GM23338 (cell line): ENCODE results near the gene SOX12. TPM values are rescaled to one million over a fixed set of nuclear protein-coding genes. Genes with fewer than 3 reads are reported as not detected.

Experiments
- ATAC-seq: fragments of 200-7000 bp; cut with Tn5 transposase; 3 replicates; pipeline ENCODE4 v1.9.1; 2020
- DNase-seq: peaks from one replicate; pipeline ENCODE4 v3.0.0-alpha.2; 2015; ENCODE audit warnings: low spot score
- H2AFZ ChIP-seq: fragments of 200-600 bp; sonication (generic); 2 replicates; pipeline ENCODE4 v1.8.0; 2016; ENCODE audit warnings: antibody characterized with exemption, mild to moderate bottlenecking, moderate library complexity
- H3F3A ChIP-seq: fragments of 200-600 bp; sonication (generic); replicated peaks from 2 replicates; pipeline ENCODE4 v1.8.0; 2017; ENCODE audit warnings: antibody characterized with exemption, mixed run types, low read depth
- H3K27ac ChIP-seq: fragments of 200-600 bp; sonication (generic); 2 replicates; pipeline ENCODE4 v1.6.1; 2016; ENCODE audit warnings: low read depth
- H3K27me3 ChIP-seq: fragments of 200-600 bp; sonication (generic); 2 replicates; pipeline ENCODE4 v1.8.0; 2016; ENCODE audit warnings: mild to moderate bottlenecking, mixed run types, moderate library complexity; ENCODE audit not compliant: insufficient read depth
- H3K36me3 ChIP-seq: fragments of 200-600 bp; sonication (generic); 2 replicates; pipeline ENCODE4 v1.8.0; 2016; ENCODE audit warnings: mild to moderate bottlenecking; ENCODE audit not compliant: insufficient read depth
- H3K4me1 ChIP-seq: fragments of 200-600 bp; sonication (generic); 2 replicates; pipeline ENCODE4 v1.8.0; 2016; ENCODE audit warnings: mild to moderate bottlenecking, moderate library complexity; ENCODE audit not compliant: insufficient read depth
- H3K4me2 ChIP-seq: fragments of 200-600 bp; sonication (generic); 2 replicates; pipeline ENCODE4 v1.7.1; 2017; ENCODE audit warnings: mixed run types
- H3K4me3 ChIP-seq: fragments of 200-600 bp; sonication (generic); 2 replicates; pipeline ENCODE4 v1.6.1; 2016; ENCODE audit warnings: mixed run types
- H3K79me2 ChIP-seq: fragments of 200-600 bp; sonication (generic); replicated peaks from 2 replicates; pipeline ENCODE4 v1.8.0; 2017; ENCODE audit warnings: mild to moderate bottlenecking; ENCODE audit not compliant: insufficient read depth
- H3K9me2 ChIP-seq: fragments of 200-600 bp; sonication (generic); 2 replicates; pipeline ENCODE4 v1.8.0; 2017; ENCODE audit not compliant: insufficient read depth
- H4K20me1 ChIP-seq: fragments of 200-600 bp; sonication (generic); replicated peaks from 2 replicates; pipeline ENCODE4 v1.8.0; 2017; ENCODE audit warnings: mild to moderate bottlenecking; ENCODE audit not compliant: insufficient read depth
- H3K27ac Mint-ChIP-seq: 2 replicates; pipeline ENCODE4 v1.8.0; 2020; ENCODE audit warnings: inconsistent platforms, mild to moderate bottlenecking, moderate library complexity, mixed read lengths
- H3K27me3 Mint-ChIP-seq: 3 replicates; pipeline ENCODE4 v1.8.0; 2022; ENCODE audit warnings: low read depth, mild to moderate bottlenecking, moderate library complexity, mixed read lengths, inconsistent platforms; ENCODE audit not compliant: insufficient read depth, poor library complexity
- H3K36me3 Mint-ChIP-seq: 3 replicates; pipeline ENCODE4 v1.8.0; 2021; ENCODE audit warnings: low read depth, mild to moderate bottlenecking, inconsistent platforms, moderate library complexity, mixed read lengths
- H3K4me1 Mint-ChIP-seq: 3 replicates; pipeline ENCODE4 v1.8.0; 2020; ENCODE audit warnings: mild to moderate bottlenecking, inconsistent platforms, mixed read lengths
- H3K4me3 Mint-ChIP-seq: 3 replicates; pipeline ENCODE4 v1.8.0; 2021; ENCODE audit warnings: moderate library complexity, mild to moderate bottlenecking, inconsistent platforms, mixed read lengths
- H3K9me3 Mint-ChIP-seq: 3 replicates; pipeline ENCODE4 v1.8.0; 2020; ENCODE audit warnings: moderate library complexity, mild to moderate bottlenecking, inconsistent platforms, mixed read lengths
- CREB1 ChIP-seq: fragments of 250-450 bp; sonication (Bioruptor Pico); IDR thresholded peaks from 2 replicates; pipeline ENCODE4 v1.5.0; 2020; ENCODE audit warnings: low read depth, mild to moderate bottlenecking, moderate library complexity
- CTCF ChIP-seq, 2 experiments: fragments of 200-600 bp in 1 of 2; sonication (generic) in 1 of 2; conservative IDR thresholded peaks; 2 replicates each; pipeline versions ENCODE4 v1.5.1 to v1.6.1; 2016 to 2017; ENCODE audit warnings: antibody characterized with exemption in 2 of 2, low read depth in 2 of 2, mild to moderate bottlenecking in 2 of 2, moderate library complexity in 1 of 2
- EZH2 ChIP-seq: fragments of 200-600 bp; sonication (generic); IDR thresholded peaks from one replicate; pipeline ENCODE4 v1.8.0; 2017; ENCODE audit warnings: antibody characterized with exemption, mild to moderate bottlenecking, low read depth; ENCODE audit not compliant: unreplicated experiment
- EZH2phosphoT487 ChIP-seq: fragments of 200-600 bp; sonication (generic); IDR thresholded peaks from one replicate; pipeline ENCODE4 v1.8.1; 2018; ENCODE audit warnings: antibody characterized with exemption; ENCODE audit not compliant: unreplicated experiment
- JUNB ChIP-seq: IDR thresholded peaks from one replicate; pipeline ENCODE4 v1.6.1; 2016; ENCODE audit warnings: antibody characterized with exemption; ENCODE audit not compliant: unreplicated experiment
- NANOG ChIP-seq: IDR thresholded peaks from 2 replicates; pipeline ENCODE4 v1.6.1; 2016; ENCODE audit warnings: antibody characterized with exemption, borderline replicate concordance
- POLR2AphosphoS5 ChIP-seq: IDR thresholded peaks from 2 replicates; pipeline ENCODE4 v1.6.1; 2016; ENCODE audit warnings: antibody characterized with exemption, low read depth
- REST ChIP-seq: IDR thresholded peaks from one replicate; pipeline ENCODE4 v1.6.1; 2018; ENCODE audit warnings: antibody characterized with exemption; ENCODE audit not compliant: unreplicated experiment
- STAT1 ChIP-seq: IDR thresholded peaks from one replicate; pipeline ENCODE4 v1.6.1; 2016; ENCODE audit warnings: antibody characterized with exemption; ENCODE audit not compliant: unreplicated experiment
- ZNF114 ChIP-seq: fragments of 250-450 bp; sonication (Bioruptor Pico); IDR thresholded peaks from 2 replicates; pipeline ENCODE4 v1.5.0; 2020; ENCODE audit warnings: mild to moderate bottlenecking, moderate library complexity
- ZNF331 ChIP-seq: fragments of 250-450 bp; sonication (Bioruptor Pico); IDR thresholded peaks from 2 replicates; pipeline ENCODE4 v1.5.0; 2020; ENCODE audit warnings: low read depth, mild to moderate bottlenecking, moderate library complexity
- polyA plus RNA-seq: library from polyadenylated mRNA; unstranded; fragments of >200 nt; fragmentation: Nextera tagmentation; extraction: Ambion mirVana; gene quantifications from 2 replicates; pipeline ENCODE4 v1.2.1, GENCODE V29; 2016
- total RNA-seq: library from RNA; depleted of rRNA; stranded (reverse); fragments of >200 nt; shearing (Covaris generic); gene quantifications from 2 replicates; pipeline ENCODE4 v1.2.3, GENCODE V29; 2014
- TF ChIP-seq, protein P1 (sequence below): IDR thresholded peaks from 2 replicates; pipeline ENCODE4 v1.6.1; 2016; ENCODE audit warnings: antibody characterized with exemption

SOX12 gene
- total and polyA plus RNA-seq, 2 experiments from 2014 or later, result 14.1 to 32.0 TPM

DNA sequence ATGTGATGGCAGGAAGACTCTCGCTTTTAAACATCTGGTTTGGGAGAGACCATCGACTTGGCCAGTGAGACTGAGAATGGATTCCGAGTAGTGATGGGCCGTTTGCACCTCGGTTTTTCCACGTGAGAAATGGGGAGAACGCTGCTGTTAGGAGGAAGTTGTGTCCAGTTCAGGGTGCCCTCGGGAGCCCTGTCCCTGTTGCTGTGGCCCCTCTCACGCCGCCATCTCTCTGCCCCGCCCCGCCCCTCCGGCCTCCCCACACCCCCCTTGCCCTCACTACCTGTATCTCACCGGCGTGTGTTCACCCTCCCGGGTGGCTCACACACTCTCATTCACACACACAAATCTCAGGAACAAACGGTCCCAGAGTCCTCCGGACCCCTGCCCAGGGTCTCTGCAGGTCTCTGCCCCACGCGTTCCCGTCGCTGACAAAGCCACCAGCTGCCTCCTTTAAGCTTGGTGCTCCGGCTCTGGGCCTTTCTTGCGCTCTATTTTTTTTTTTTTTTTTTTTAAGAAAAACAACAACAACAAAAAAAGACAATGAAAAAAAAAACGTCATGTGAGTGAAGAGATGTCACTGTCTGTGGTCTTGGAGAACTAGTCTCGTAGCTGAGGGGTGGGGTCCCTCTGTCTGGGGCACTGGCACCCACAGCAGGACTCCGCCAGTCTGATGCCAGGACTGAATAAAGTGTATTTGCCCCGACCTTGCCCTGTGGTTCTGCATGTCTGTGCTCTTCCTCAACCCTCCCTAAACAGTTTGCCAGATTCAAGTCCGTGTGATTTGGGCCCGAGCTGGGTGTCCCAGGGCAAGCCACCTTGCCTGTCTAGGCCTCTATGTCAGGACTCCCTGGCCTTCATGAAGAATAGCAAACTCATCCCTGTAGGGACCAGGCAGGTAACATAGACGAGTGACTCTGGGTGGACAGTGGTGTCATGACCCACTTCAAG is 2.9 kb downstream of the SOX12 start:
- Mint-ChIP-seq H3K27me3 (peaks cover 5% of the 10 kb centered on the region), H3K4me3 (peak overlapping the region; percentile 90), H3K9me3 (no peaks in the 10 kb centered on the region), H3K27ac (no peak overlapping the region; the same call in 1 of the 2 replicates), H3K36me3 (peaks cover 32% of the 10 kb centered on the region), H3K4me1 (peaks cover 36% of the 10 kb centered on the region)
- peak overlapping the region; percentile 100 for H3K4me2 ChIP-seq
- TF ChIP-seq JUNB (no peak), CREB1 (CRISPR knock-in tag) (no peak), CTCF (conservative IDR thresholded peaks at IDR 0.05; ENCODE audit: low read depth in 2 of 2) (no peak), ZNF114 (CRISPR knock-in tag) (no peak), POLR2AphosphoS5 (no peak), STAT1 (no peak)
- DNase-seq (no peak), ATAC-seq (no peak)
- peaks cover 34% of the 10 kb centered on the region for H3K4me1 ChIP-seq
- H3K9me2 ChIP-seq, result no peaks in the 10 kb centered on the region
- H2AFZ ChIP-seq, result no peak overlapping the region
- peaks cover 37% of the 10 kb centered on the region for H3K79me2 ChIP-seq
- H3K27ac ChIP-seq, result no peak overlapping the region
- no peaks in the 10 kb centered on the region for H3K27me3 ChIP-seq
- no peaks in the 10 kb centered on the region for H3K36me3 ChIP-seq
- H3K4me3 ChIP-seq, result peak overlapping the region; percentile 91
- H3F3A ChIP-seq, result peaks cover 20% of the 10 kb centered on the region
- peaks cover 31% of the 10 kb centered on the region for H4K20me1 ChIP-seq

- Mint-ChIP-seq H3K27me3 (peaks cover 5% of the 10 kb centered on the region), H3K27ac (no peak overlapping the region), H3K36me3 (peaks cover 32% of the 10 kb centered on the region), H3K9me3 (no peaks in the 10 kb centered on the region), H3K4me3 (peak overlapping the region; percentile 90), H3K4me1 (peaks cover 30% of the 10 kb centered on the region)
- Histone ChIP-seq H3K36me3 (no peaks in the 10 kb centered on the region), H3K27me3 (no peaks in the 10 kb centered on the region), H3K4me1 (peaks cover 31% of the 10 kb centered on the region), H3K9me2 (no peaks in the 10 kb centered on the region), H3K79me2 (peaks cover 37% of the 10 kb centered on the region), H3K4me3 (peak overlapping the region; percentile 91; the same call in 1 of the 2 replicates), H3F3A (peaks cover 16% of the 10 kb centered on the region), H3K4me2 (peak overlapping the region; percentile 100), H4K20me1 (peaks cover 31% of the 10 kb centered on the region), H3K27ac (no peak overlapping the region), H2AFZ (no peak overlapping the region)
- TF ChIP-seq STAT1, result no peak
- no peak for TF ChIP-seq REST
- TF ChIP-seq, protein P1, sequence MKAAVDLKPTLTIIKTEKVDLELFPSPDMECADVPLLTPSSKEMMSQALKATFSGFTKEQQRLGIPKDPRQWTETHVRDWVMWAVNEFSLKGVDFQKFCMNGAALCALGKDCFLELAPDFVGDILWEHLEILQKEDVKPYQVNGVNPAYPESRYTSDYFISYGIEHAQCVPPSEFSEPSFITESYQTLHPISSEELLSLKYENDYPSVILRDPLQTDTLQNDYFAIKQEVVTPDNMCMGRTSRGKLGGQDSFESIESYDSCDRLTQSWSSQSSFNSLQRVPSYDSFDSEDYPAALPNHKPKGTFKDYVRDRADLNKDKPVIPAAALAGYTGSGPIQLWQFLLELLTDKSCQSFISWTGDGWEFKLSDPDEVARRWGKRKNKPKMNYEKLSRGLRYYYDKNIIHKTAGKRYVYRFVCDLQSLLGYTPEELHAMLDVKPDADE, result no peak
- no peak for TF ChIP-seq NANOG
- no peak for TF ChIP-seq EZH2
- TF ChIP-seq JUNB, result no peak
- TF ChIP-seq CTCF (conservative IDR thresholded peaks at IDR 0.05; ENCODE audit: low read depth in 2 of 2), result no peak
- no peak for TF ChIP-seq ZNF331 (CRISPR knock-in tag)
- no peak for TF ChIP-seq CREB1 (CRISPR knock-in tag)
- TF ChIP-seq ZNF114 (CRISPR knock-in tag), result no peak
- no peak for TF ChIP-seq POLR2AphosphoS5
- no peak for TF ChIP-seq EZH2phosphoT487
- no peak for DNase-seq
- ATAC-seq, result no peak
Observed at GRCh38 chr20:328975-329695, 3.8 kb downstream of the SOX12 start.
